Measurements from ENCODE around the gene BTN1A1.

BTN1A1 gene

DNA sequence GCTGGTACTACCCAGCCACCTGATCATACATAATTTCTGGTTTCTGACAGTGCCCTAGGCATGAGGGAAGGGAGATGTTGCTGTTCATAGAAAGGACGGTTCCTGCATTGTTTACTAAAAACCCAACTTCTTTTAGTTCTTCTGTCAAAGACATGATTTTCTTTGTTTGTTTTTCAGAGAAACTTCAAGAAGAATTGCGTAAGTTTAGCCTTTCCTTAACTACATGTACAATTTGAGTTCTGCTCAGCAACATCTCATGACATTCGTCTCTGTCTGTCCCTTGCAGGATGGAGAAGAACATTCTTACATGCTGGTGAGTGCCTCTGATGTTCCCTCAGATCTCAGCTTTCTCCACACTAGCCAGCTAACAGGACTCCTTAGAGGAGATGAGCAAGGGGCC is 34.3 kb upstream of the BTN1A1 start:
- FAIRE-seq = no peak
- no peak for DNase-seq (ENCODE audit: insufficient read length)

DNA sequence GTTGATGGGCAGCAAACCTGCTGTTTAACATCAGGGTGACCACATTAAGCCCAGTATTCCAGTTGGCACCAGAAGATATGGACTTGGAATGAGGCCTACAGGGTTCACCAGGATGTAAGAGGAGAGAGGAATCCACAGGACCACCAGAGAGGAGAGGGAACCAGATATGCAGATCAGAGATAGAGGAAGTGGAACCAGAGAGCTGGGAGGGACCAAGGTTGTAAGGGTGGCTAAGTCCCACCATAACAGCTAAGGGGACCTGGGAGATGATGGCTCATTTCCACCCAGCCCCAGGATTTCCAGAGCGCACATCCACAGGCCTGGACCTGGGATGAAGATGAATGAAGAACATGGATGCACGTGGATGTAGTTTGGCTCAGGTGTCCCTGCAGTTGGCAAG is 31.3 kb upstream of the BTN1A1 start:
- TF ChIP-seq POLR2AphosphoS5 (IDR thresholded peaks at IDR 0.05; ENCODE audit: low read depth, low read length) (0 out of 2 replicates have a peak, but pooled peaks have one; percentile 31), TAF1 (IDR thresholded peaks at IDR 0.05; ENCODE audit: borderline replicate concordance, low read depth, low read length) (no peak)
- DNase-seq (ENCODE audit: insufficient read length) (no peak), FAIRE-seq (no peak)

More for the DNA sequence above, 34.3 kb upstream of the BTN1A1 start:
- TF ChIP-seq TAF1 (IDR thresholded peaks at IDR 0.05; ENCODE audit: borderline replicate concordance, low read depth, low read length) = no peak
- no peak for TF ChIP-seq POLR2A (IDR thresholded peaks at IDR 0.05; ENCODE audit: low read depth, low read length)
- no peak for TF ChIP-seq POLR2AphosphoS5 (IDR thresholded peaks at IDR 0.05; ENCODE audit: low read depth, low read length)

DNA sequence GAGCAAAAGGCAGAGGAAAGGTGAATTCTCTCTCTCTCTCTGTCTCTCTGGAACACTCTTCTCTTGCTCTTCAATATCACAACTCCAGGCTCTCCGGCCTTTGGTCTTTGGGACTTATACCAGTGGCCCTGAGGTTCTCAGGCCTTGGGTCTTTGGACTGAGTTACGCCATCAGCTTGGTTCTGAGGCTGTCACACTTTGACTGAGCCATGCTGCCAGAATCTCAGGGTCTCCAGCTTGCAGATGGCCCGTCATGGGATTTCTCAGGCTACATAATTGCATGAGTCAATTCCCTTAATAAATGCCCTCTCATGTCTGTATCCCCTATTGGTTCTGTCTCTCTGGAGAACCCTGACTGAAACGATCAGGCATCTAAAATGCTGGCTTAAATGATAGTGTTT is 29.5 kb upstream of the BTN1A1 start:
- no peak for DNase-seq (ENCODE audit: insufficient read length)
- no peak for FAIRE-seq
- TF ChIP-seq POLR2A (IDR thresholded peaks at IDR 0.05; ENCODE audit: low read depth, low read length) = no peak
- TF ChIP-seq POLR2AphosphoS5 (IDR thresholded peaks at IDR 0.05; ENCODE audit: low read depth, low read length) = no peak

DNA sequence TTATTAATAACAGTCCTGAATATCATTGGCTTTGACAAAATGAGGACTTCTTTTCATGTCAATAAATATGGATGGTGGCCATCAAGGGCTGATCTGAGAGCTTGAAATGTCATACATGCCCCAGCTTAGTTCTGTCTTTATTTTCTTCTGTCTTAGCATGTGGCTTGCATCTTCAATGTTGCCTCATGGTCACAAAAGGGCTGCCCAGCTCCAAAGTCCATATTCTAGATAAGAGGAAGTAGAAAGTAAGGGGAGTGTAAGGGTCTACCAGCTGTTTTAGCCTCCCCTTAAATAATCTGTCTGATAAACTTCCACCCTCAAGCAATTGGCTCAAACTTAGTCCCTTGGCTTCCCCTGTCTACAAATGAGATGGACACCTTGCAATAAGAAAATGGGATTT is 28.1 kb upstream of the BTN1A1 start:
- no peak for TF ChIP-seq POLR2AphosphoS5 (IDR thresholded peaks at IDR 0.05; ENCODE audit: low read depth, low read length)
- TF ChIP-seq POLR2A (IDR thresholded peaks at IDR 0.05; ENCODE audit: low read depth, low read length) = no peak
- TF ChIP-seq TAF1 (IDR thresholded peaks at IDR 0.05; ENCODE audit: borderline replicate concordance, low read depth, low read length) = no peak
- DNase-seq (ENCODE audit: insufficient read length) (no peak), FAIRE-seq (no peak)

DNA sequence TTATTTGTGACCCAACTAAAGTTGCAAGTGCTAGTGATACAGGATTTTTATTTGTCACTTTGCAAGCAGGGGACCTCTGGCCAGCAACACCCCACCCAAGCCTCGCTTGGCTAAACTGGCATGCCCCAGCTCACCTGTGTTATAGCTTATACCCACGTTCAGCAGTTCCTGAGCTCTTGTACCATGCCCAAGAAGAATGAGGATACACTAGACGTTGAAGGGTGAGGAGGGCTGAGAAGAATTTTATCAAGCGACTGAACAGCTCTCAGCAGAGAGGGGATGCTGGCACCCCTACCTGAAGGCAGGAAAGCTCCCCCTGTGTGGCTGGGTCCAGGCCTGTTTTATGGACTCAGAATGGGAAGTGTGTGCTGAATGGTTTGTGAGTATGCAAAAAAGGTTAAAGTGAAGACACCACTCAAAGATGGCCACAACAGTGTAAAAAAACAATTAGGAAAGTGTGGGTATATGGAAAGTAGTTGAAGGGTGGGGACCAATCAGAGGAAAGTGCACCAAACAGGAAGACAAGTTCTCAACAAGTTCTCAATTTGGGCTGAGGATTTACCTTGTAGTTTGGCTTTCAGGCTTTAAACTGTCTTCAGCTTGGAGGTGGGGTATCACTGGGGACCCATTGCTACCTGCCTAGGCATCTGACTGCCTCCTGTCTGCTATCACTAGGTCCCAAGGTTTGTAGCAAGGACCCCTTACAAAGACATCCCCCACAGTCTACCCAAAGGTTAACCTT is 27.4 kb upstream of the BTN1A1 start:
- TF ChIP-seq TAF1 (IDR thresholded peaks at IDR 0.05; ENCODE audit: borderline replicate concordance, low read depth, low read length) (no peak), POLR2AphosphoS5 (IDR thresholded peaks at IDR 0.05; ENCODE audit: low read depth, low read length) (no peak), POLR2A (IDR thresholded peaks at IDR 0.05; ENCODE audit: low read depth, low read length) (no peak)
- no peak for FAIRE-seq
- no peak for DNase-seq (ENCODE audit: insufficient read length)

DNA sequence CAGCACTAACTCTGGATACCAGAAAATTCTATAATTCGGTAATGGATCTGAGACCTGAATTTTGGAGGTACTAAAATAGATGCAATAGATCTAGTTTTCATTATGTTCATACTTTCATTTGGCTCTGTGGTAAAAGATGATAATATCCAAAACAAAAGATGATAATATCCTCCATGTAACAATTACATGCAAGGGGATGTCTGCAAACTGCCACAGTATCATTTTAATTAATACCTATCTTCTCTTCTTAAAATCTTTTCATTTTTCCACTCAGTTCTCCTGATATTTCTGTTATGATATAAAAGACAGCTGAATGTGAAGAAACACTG is 26.7 kb upstream of the BTN1A1 start:
- TF ChIP-seq POLR2A (IDR thresholded peaks at IDR 0.05; ENCODE audit: low read depth, low read length) = no peak
- TF ChIP-seq TAF1 (IDR thresholded peaks at IDR 0.05; ENCODE audit: borderline replicate concordance, low read depth, low read length) = no peak
- no peak for TF ChIP-seq POLR2AphosphoS5 (IDR thresholded peaks at IDR 0.05; ENCODE audit: low read depth, low read length)
- DNase-seq (ENCODE audit: insufficient read length) (no peak), FAIRE-seq (no peak)

DNA sequence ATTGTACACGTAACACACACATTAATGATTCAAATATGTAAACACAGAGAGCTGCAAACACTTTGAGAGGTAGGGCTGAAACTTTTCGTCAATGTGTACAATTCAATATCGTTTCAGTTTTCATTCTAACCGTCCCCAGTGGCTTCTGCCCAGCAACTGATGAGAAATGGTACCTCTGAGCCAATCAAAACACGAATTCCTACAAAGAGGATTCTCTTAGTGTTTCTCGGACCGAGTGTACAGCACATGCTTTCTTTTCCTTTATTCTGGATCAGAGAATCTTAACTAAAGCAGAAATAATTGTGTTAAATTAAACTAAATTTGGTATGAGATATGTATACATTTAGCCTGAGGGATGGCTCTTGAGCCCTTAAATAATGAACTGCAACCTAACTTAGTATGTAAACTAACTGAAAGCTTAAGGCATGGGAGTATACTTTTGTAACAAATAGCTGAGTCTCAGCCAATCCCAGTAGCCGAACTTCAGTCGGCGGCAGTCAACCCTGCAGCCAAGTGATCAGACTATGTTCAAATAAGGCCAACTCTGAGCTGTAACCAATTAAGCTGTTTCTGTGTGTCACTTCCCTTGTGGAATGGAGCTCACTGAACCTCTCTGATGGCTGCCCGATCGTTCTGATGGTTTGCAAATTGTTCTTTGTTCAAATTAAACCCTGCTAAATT is 26.2 kb upstream of the BTN1A1 start:
- FAIRE-seq = peak; percentile 93
- DNase-seq (ENCODE audit: insufficient read length) = peak; percentile 47
- peak; percentile 93 for TF ChIP-seq POLR2A (IDR thresholded peaks at IDR 0.05; ENCODE audit: low read depth, low read length)
- peak; percentile 92 for TF ChIP-seq POLR2AphosphoS5 (IDR thresholded peaks at IDR 0.05; ENCODE audit: low read depth, low read length)
- TF ChIP-seq TAF1 (IDR thresholded peaks at IDR 0.05; ENCODE audit: borderline replicate concordance, low read depth, low read length) = peak; percentile 78

DNA sequence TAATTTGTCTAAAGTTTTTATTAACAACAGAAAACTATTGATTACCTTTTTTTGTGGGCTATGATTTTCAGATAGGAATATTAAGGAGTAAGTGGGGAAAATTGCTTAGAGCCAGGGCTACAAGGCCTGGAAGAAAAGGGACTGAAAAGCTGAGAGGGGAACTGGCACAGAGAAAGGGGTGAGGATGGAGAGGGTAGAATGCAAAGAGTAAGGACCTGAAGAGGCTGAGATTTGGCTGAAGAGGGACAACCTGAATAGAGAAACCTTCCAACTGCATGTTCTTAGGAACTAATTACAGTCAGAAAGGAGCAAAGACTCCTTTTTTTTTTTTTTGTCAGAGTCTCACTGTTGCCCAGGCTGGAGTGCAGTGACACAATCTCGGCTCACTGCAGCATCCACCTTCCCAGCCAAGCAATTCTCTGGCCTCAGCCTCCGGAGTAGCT is 25.6 kb upstream of the BTN1A1 start:
- no peak for FAIRE-seq
- TF ChIP-seq POLR2AphosphoS5 (IDR thresholded peaks at IDR 0.05; ENCODE audit: low read depth, low read length) = peak; percentile 59
- no peak for TF ChIP-seq POLR2A (IDR thresholded peaks at IDR 0.05; ENCODE audit: low read depth, low read length)
- DNase-seq (ENCODE audit: insufficient read length) = no peak

DNA sequence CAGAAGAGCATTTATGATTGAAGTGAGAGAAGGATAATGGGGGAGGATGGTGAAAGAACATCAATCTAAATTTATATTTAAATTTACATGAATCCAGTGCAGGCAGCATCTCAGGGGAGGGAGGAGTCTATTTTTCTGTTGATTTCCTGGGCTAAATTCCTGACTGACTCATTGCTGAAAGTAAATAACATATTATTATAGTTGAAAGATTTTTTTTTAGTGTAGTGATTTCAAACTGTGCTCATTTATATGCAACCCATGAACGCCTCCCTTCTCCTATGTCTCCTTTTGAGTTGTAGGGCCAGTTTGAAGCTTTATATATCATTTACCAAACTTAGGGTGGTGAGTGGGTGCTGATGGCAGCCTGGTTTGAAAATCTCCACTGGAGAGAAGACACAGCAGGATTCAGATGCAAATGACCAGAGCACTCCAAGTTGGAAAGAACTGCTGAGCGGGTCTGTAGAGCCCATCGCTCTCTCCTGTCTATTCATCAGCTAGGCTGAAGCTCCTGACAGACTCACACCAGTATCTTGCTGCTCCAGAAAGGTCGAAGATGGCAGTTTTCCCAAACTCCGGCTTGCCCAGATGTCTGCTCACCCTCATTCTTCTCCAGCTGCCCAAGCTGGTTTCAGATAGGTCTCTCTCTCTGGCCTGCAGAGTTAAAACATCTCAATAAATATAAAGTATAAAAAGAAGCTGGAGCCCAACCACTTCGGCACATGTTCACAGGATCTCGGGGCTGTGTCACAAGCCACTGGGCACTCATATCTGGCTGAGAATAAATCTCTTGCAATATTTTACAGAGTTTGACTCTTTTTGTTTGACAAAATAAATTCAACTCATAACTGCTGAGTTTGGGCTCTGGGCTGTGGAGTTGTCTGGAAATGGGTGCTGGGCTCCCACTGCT is 24.0 kb upstream of the BTN1A1 start:
- DNase-seq (ENCODE audit: insufficient read length) = no peak
- TF ChIP-seq POLR2A (IDR thresholded peaks at IDR 0.05; ENCODE audit: low read depth, low read length) = no peak
- FAIRE-seq = no peak

DNA sequence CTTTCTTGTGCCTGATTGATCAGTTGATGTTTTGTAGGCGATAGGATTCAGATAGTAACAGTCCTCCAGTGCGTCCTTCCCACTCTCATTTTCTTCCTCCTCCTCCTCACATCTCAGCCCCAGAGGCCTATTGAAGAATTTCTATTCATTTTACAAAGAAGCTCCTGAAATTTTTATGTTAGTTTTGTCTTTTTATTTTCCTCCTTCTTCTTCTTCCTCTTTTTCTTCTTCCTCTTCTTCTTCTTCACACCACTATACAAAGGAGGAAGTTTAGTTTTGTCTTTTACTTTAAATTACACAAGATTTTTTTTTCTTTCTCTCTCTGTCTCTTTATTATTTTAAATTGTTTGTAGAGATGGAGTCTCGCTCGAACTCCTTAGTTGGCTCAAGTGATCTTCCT is 23.2 kb upstream of the BTN1A1 start:
- TF ChIP-seq POLR2AphosphoS5 (IDR thresholded peaks at IDR 0.05; ENCODE audit: low read depth, low read length) = no peak
- no peak for TF ChIP-seq TAF1 (IDR thresholded peaks at IDR 0.05; ENCODE audit: borderline replicate concordance, low read depth, low read length)
- TF ChIP-seq POLR2A (IDR thresholded peaks at IDR 0.05; ENCODE audit: low read depth, low read length) = no peak
- no peak for FAIRE-seq
- no peak for DNase-seq (ENCODE audit: insufficient read length)

DNA sequence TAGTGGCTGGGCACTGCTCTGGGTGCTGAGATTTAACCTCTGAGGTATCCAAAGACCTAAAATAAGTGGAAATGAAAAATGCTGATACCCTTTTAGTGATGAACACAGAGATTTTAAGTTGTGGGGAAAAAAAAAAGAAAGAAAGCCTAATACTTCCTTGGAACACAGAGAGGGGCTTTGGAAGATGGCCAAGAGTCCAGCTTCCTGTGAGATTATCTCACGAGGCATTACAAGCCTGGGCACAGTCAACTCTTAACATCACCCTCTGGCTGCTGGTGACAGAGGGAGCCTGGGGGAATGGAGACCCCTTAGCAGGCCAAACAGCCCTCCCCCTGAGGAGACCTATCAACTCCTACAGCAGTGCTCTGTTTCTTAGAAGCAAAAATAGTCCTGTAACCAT is 22.7 kb upstream of the BTN1A1 start:
- DNase-seq (ENCODE audit: insufficient read length) (no peak), FAIRE-seq (no peak)
- TF ChIP-seq TAF1 (IDR thresholded peaks at IDR 0.05; ENCODE audit: borderline replicate concordance, low read depth, low read length) (no peak), POLR2A (IDR thresholded peaks at IDR 0.05; ENCODE audit: low read depth, low read length) (no peak), POLR2AphosphoS5 (IDR thresholded peaks at IDR 0.05; ENCODE audit: low read depth, low read length) (no peak)

All from GM12892 (cell line).